ENCODE measurements around the gene ZNF619.

The ZNF619 gene

DNA sequence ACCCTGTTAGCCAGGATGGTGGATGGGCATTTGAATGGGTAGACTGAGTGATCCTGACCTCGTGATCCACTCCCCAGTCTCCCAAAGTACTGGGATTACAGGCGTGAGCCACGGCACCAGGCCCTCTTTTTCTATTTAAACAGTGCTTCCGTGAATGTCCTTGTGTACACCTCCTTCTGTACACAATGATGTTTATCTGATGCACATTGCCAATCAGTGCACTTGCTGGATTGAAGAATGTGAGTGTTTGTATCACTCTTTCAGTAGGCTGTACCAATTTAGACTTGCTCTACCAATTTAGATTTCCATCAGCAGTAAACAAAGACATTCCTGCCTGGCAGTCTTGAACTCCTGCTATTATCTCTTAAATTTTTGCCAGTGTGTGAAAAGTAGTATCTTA lies 8.9 kb upstream of the ZNF619 start:
- no peak for DNase-seq

DNA sequence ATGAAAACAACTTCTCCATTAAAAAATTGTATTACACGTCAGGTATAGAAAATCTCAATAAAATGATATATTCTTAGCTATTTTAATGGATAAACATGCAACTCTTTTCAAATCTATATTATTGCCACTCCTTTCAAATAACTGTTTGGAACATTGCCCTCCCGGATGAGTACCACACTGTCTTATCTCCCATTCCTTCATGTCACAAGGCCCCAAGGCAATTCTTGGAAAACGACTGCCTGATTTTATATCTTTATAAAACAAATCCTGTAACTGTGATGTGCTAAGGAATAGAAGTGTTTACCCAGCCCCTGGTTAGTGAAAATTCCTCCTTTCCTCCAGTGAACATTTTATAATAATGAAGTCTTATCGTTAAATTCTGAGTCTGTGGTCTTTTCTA lies 6.2 kb upstream of the ZNF619 start:
- no peak for DNase-seq

DNA sequence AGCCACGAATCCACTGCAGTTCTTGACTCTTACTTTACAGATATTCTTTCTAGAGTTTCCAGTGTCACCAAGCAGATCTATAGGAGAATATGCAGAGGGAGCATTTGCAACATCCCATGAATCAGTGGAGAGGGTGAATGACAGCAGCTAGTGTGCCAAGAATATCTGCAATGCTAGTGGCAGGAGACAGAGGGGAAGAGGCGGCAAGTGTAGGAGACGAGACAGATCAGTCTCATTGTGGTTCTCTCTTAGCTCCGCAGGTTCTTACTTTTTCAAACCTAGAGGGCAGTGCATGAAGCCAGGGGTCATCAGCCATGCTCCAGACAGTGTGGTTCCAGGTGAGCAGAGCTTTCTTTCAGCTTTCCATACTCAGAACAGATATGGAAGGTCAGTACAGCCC lies 744 bp downstream of the ZNF619 start:
- no peak for DNase-seq

DNA sequence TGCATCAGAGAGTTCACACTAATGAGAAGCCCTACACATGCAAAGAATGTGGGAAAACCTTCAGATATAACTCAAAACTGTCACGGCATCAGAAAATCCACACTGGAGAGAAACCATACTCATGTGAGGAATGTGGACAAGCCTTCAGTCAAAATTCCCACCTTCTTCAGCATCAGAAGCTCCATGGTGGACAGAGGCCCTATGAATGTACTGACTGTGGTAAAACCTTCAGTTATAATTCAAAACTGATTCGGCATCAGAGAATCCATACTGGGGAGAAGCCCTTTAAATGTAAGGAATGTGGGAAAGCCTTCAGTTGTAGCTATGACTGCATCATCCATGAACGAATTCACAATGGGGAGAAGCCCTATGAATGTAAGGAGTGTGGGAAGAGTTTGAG lies 10.2 kb downstream of the ZNF619 start:
- DNase-seq, result no peak

DNA sequence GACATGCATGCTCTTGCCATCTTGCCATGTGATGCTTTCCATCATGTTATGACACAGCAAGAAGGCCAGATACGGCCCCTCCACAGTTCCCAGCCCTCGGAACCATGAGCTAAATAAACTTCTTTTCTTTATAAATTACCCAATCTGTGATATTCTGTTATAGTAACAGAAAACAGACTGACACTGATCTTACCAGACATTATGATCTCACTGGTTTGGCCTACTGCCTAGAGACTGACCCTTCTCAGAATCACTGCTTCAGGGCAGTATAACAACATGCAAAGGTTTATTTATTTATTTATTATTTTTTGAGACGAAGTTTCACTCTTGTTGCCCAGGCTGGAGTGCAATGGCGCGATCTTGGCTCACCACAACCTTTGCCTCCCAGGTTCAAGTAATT lies 14.0 kb downstream of the ZNF619 start:
- DNase-seq, result no peak

DNA sequence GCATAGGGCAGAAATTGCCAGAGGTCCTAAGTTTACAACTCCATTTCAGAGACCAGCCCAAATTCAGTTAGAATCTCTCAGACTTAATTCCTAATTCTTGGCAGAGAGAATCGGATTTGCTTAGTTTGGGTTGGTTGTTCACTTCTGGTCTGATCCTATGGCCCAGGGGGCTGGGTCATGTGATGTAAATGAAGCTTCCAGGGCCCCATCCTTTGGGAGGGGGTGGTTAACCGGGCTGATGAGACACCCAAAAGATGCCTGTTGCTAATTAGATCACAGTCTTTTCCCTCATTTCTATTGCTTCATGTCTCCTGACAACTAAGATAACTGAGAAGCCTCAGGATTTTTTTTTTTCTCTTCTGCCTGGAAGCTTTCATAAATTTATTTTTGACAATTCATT lies 17.8 kb downstream of the ZNF619 start:
- no peak for DNase-seq

DNA sequence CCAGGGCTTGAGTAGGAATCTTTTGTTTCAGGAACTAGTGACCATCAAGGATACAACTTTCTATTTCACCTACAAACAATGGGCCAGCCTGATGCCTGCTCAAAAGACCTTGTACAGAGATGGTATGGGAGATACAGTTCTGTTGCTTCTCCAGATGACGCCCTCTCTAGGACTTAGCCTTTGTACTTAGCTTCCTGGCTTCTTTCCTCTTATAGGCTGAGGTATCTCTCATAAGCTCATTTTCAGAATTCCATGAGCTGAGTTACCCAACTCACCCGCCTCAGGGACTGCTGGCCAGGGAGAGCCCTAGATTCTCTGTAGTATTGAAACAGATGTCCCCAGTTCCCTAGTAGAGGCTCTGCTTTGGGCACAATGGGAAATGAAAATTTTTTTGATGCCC lies 20.4 kb downstream of the ZNF619 start:
- DNase-seq, result no peak

DNA sequence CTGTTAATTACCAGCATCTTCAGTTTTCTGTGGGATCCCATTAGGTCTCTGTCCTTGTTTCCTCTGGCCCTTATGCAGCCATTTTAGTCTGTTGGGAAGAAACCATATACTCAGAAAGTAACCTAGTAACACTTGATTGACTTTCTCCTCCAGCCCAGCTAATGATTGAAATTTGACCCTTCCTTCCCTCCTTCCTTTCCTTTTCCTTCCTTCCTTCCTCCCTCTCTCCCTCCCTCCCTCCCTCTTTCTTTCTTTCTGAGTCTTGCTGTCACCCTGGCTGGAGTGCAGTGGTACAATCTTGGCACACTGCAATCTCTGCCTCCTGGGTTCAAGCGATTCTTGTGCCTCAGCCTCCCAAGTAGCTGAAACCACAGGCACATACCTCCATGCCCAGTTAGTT lies 23.0 kb downstream of the ZNF619 start:
- DNase-seq, result no peak

DNA sequence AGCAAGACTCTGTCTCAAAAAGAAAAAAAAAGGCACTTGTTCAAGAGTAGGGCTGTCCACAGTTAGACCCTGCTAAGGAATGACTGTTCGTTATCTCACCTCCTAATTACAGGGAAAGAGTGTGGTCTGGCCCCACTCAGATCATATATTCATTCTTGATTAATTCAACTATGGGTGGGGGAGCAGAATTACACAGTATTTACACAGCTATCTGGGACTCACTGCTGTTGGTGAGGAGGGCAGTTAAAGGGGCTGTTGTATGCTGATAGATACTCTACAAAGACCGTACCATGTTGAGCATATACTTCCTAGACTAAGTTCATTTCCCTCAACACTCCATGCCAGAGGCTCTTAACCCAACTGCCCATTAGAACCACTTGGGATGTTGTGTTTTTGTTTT lies 25.1 kb downstream of the ZNF619 start:
- no peak for DNase-seq

DNA sequence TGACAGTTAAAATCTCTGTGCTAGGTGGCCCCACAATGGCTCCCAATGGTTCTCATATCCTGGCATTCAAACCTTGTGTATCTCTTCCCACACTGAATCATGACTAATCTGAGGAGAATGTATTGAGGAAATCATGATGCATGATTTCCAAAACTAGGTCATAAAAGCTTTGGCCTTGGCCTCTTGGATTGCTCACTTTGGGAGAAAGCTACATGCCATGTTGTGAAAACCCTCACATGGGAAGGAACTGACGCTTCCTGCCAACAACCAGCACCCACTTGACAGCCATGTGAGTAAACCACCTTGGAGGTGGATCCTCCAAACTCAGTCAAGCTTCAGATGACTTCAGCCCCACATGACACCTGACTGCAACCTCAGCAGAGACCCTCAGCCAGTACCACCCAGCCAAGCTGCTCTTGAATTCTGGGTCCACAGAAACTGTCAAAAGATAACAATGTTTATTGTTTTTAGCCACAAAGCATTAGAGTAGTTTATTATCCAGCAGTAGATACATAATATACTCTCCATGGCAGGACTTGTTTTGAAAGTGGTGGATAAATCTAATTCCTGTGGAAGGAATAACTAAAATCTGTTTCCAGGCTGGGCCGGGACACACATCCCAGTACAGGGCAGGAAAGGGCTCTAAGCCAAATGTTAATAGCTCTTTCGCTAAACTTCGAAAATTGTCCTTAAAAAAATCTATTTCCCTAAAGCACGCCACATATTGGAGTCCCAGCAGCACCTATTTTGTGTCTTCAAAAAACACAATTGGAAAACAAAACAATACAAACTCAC lies 27.9 kb downstream of the ZNF619 start:
- peak; percentile 93 for DNase-seq

DNA sequence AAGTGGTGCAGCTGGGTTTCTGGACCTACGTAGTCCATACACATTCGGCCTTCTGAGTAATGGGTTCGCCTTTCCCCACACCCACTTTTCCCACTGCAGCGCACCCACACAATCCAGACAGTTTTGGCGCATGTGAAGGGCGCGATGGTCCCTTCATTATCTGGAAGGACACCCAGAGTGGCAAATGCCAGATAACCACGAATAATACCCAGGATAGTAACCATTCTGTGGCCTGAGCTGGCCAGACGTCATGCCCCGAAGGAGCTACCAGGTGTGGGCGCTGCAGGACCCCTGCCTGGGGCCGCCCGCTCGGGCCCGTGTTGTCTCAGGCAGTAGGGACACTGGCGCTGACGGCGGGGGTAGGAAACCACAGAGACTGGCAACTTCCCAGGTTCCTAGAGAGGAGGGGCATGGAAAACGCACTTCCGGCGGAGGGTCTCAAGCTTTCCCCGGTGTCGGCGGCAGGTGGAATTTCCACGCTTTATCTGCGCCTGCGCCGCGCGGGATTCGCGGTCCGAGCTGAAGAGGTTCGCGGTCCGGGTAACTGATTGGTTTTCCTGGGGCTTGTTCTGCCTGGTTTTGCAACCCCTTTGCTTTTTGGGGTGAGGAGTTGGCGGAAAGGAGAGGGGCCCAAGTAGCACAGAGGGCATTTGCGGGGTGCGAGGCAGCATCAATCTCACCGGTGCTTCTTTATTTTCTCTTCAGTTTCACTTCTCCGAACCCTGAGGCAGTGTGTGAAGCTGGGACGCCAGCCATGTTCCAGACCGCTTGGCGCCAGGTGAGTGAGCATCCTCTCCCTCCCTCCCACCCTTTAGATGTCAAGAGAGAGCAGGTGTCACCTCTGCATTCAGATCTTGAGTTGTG lies 28.9 kb downstream of the ZNF619 start, which contains the start of gene ZNF620:
Gene ZNF620, plus strand, starts transcription at position 441 of the 864 bp plus-strand sequence. Its CDS starts 314 bp downstream, at position 755.
- DNase-seq, result peak; percentile 44

DNA sequence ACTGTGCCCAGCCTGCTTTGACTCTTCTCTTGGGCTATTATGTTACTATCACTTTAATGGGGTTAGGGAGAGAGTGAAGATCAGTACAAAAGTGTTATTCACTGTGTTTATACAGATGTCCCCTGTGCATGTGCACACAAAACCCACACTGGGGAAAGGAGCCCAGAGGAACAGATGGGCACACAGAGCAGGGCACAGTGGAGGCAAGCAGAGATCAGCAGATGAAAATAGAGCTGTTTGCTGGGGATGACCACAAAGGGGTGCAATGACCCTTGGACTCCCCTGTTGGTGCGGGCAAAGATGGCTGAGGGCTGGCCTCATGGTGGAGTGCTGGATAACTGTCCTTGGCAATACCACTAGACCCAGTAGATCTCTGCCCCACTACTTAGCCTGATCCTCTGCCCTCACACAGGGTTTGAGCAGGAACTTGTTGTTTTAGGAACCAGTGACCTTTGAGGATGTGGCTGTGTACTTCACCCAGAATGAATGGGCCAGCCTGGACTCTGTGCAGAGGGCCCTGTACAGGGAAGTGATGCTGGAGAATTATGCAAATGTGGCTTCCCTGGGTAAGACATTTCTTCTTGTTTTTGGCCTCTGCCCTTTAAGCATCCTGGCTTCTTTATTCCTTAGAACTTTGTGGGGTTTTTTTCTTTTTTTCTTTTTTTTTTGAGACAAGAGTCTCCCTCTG lies 34.3 kb downstream of the ZNF619 start:
- DNase-seq, result no peak

DNA sequence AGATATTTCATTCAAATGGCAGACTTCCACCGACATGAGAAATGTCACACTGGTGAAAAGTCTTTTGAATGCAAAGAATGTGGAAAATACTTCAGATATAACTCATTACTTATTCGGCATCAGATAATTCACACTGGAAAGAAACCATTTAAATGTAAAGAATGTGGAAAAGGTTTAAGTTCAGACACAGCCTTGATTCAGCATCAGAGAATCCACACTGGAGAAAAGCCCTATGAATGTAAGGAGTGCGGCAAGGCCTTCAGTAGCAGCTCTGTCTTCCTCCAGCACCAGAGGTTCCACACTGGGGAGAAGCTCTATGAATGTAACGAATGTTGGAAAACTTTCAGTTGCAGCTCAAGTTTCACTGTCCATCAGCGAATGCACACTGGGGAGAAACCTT lies 39.3 kb downstream of the ZNF619 start:
- no peak for DNase-seq

DNA sequence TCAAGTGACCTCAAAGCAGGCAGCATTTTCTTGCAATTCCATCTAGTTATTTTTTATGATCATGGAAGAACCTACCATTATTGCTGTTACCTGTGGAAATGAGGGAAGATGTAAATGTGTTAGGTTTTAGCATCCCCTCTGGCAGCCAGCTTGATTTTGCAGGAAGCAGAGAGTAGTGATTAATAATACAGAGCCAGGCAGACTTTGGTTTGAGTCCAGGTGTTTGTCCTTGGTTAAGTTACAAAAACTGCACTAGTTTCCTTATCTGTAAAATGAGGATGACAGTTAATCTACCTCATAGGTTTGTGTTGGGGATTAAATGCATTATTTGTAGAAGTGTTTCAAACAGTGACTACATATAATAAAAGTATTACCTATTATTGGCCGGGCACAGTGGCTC lies 41.1 kb downstream of the ZNF619 start:
- no peak for DNase-seq

DNA sequence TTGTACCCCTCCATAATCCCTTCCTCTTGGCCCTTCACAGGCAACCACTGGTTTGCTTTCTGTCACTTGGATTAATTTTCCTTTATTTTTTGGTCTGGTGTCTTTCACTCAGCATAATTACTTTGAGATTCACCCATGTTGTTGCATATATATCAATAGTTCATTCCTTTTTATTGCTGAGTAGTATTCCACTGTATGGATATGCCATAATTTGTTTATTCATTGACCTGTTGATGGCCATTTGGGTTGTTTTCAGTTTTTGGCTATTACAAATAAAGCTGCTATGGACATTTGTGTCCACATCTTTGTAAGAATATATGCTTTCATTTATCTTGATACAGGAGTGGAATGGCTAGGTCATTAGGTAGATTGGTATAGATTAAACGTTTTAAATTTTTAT lies 41.9 kb downstream of the ZNF619 start:
- no peak for DNase-seq

DNA sequence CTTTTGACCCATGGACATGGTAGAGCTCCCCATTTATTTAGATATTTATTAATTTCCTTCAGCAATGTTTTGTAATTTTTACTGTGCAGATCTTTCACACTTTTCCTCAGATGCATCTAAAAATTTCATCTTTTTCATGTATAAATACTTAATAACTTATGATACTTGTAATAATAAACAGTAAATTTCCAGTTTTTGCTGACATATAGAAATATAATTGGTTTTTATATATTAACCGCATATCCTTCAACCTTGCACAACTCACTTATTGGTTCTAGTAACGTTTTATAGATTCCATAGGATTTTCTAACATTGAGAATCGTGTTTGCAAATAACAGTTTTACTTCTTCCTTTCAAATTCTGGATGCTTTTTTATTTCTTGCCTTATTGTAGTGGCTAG lies 44.3 kb downstream of the ZNF619 start:
- DNase-seq, result no peak

DNA sequence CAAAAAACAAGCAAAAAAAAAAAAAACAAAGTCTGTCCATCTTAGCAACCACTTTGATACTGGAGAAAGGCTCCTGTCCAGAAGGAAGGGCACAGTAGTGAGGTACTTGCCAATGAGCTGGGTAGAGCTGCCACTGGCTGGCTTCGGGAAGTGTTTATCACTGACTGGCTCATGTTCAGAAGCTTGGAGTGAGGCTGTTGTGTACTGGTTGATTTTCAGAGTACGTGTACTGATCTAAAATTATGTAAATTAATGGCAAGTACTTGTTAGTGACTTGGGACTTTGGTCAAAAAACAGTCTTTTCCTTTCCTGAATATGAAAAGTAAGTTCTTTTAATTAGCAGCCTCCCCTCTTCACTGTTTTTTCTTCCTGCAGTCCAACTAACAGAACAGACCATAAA lies 46.9 kb downstream of the ZNF619 start:
- DNase-seq, result no peak

DNA sequence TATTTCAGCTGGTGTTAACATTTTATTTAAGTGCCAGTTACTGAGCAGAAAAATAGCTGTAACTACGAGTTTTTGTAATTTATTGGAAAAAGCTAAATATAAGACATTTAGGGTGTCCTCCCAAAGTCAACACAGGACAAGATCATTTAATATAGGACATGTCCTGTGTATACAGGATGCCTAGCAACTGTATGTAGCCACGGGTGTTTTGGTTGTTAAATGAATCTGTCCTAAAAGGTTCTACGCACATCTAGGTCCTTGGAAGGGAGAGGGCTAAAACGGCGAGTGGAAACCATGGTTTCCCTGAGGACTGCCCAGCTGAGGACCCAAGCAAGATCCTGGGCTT lies 47.3 kb downstream of the ZNF619 start:
- DNase-seq, result no peak

DNA sequence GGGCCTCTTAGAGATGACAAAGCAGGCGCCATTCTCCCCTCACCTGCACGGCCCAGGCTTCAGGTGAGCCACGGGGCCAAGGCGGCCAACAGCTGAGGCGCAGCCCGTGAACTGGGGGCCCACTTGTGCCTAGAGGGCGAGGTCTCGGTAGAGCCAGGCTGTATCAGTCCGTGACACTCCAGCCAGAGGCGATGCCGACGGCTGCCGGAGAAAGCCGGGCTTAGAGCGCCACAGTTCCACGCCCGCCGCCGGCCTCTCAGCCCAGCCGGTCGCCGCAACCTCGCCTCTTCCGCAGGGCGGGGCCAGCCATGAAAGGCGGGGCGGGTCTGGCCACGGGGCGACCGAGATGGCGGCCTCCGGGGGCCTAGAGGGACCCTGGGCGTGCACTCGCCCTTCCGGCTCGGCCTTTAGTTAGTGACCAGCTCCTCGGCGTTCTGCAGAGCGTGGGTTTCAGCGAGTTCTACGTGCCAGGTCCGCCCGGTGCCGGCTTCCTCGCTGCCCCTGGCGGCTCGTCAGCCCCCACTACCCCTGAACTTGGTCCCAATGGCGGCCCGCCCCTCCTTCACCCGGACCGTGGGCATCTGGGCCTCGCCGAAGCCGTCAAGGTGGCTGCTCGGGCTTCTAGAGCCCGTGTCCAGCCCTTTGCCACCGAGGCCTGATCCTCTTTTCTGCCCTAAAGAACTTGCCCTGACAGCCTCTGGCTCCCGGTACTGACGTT lies 47.8 kb downstream of the ZNF619 start, which contains the start of gene ZNF621:
Gene ZNF621, plus strand, starts transcription at position 393 of the 718 bp plus-strand sequence. CDS start 881 bp downstream, outside the sequence.
- peak; percentile 61 for DNase-seq

DNA sequence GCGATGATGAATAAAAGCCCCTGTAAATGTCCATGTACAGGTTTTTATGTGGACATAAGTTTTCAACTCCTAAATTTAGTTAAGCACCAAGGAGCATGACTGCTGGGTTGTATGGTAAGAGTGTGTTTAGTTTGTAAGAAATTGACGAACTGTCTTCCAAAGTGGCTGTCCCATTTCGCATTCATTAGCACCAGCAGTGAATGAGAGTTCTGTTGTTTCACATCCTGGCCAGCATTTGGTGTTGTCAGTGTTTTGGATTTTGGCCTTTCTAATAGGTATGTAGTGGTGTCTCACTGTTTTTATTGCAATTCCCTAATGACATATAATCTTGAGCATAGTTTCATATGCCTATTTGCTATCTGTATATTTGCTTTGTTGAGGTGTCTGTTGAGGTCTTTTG lies 51.5 kb downstream of the ZNF619 start:
- DNase-seq, result no peak

DNA sequence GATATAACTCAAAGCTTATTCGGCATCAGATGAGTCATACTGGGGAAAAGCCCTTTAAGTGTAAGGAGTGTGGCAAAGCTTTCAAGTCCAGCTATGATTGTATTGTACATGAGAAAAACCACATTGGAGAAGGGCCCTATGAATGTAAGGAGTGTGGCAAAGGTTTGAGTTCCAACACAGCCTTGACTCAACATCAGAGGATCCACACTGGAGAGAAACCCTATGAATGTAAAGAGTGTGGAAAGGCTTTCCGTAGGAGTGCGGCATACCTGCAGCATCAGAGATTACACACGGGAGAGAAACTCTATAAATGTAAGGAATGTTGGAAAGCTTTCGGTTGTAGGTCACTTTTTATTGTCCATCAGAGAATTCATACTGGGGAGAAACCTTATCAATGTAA lies 55.3 kb downstream of the ZNF619 start:
- DNase-seq, result no peak

DNA sequence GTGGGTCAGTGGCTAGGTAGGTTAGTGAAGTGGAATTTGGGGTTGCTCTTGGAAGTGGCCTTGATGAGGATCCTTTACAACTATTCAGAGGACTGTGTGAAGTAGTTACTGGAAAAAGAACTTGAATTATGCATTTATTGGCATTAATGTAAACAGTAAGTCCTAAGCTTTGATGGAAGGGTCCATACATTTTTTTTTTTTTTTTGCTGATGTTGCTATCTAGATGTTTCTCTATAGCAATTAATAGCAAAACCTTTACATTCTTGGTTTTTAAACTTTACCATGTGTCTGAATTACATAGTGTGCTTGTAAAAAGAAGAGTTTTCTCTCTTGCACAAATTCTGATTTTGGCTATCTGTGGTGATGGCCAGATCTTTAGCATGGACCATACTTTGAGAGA lies 57.4 kb downstream of the ZNF619 start:
- no peak for DNase-seq
